ENCODE data around the gene SENP6. TPM values are rescaled to one million over a fixed set of nuclear protein-coding genes. Genes with fewer than 3 reads are reported as not detected.
"Not testable (repeated sequence)": the region's sequence is repeated elsewhere in the genome, so short reads cannot be mapped to it uniquely, and the experiment has no call there.

SENP6 gene
- total and polyA plus RNA-seq, 4 donors, result 12.2 to 42.3 (median 26.8) TPM

DNA sequence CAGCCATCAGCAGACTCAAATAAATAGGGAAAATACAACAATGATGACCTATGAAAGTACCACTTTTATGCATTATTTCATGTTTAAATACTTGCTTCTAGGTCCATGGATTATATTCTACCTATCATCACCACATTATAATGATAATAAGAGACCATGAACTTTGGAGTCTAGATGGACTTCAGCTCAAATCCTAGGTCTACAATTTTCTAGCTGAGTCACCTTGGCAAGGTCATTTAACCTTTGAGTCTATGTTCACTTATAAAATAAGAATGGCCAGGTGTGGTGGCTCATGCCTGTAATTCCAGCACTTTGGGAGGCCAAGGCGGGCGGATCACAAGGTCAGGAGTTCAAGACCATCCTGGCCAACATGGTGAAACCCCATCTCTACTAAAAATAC, 5.3 kb upstream of the SENP6 start:
- H3K27ac ChIP-seq (ENCODE audit: low read depth in 1 of 2, low read length in 2 of 2); H3K9ac ChIP-seq (ENCODE audit: low read depth in 1 of 2, low read length in 2 of 2); H3K4me3 ChIP-seq (ENCODE audit: low read depth in 1 of 3, low read length in 3 of 3); DNase-seq (ENCODE audit: low spot score); H3K4me1 ChIP-seq (ENCODE audit: control insufficient read depth in 4 of 4, insufficient read depth in 4 of 4, low read length in 3 of 4); H3K36me3 ChIP-seq (ENCODE audit: control insufficient read depth in 4 of 4, insufficient read depth in 3 of 4, low read depth in 1 of 4, low read length in 3 of 4); H3K9me3 ChIP-seq (ENCODE audit: control insufficient read depth in 4 of 4, low read length in 3 of 4); H3K27me3 ChIP-seq (ENCODE audit: control insufficient read depth in 4 of 4, insufficient read depth in 4 of 4, low read length in 3 of 4): not testable (repeated sequence)
- peak in 1 of 2 donors; percentile 15 for TF ChIP-seq HNF4A (conservative IDR thresholded peaks at IDR 0.05)
- 97% methylated on average over 2 of the region's 2 CpGs for WGBS

DNA sequence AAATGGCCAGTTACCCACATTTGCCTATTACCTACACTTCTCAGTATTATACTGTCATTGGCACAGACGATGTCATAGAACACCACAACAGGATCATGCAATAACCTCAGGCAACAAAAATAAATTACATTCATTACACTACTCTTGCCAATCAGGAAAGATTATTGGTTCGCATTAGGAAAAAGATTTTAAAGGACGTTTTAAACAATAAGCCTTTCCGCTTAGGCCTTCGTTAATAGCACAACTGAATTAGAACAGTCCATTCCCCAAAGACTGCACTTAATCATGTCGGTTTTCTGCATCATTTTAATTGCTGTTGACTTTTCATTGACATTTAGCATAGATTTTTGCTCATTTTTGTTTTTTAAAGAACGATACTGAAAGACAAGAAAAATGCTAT, 912 bp upstream of the SENP6 start:
- Histone ChIP-seq H3K4me3 (ENCODE audit: low read depth in 1 of 3, low read length in 3 of 3) (no peak overlapping the region), H3K27ac (ENCODE audit: low read depth in 1 of 2, low read length in 2 of 2) (peak overlapping the region in 1 of 2 donors; percentile 16), H3K27me3 (ENCODE audit: control insufficient read depth in 4 of 4, insufficient read depth in 4 of 4, low read length in 3 of 4) (no peaks in the 10 kb centered on the region), H3K36me3 (ENCODE audit: control insufficient read depth in 4 of 4, insufficient read depth in 3 of 4, low read depth in 1 of 4, low read length in 3 of 4) (no peaks in the 10 kb centered on the region), H3K4me1 (ENCODE audit: control insufficient read depth in 4 of 4, insufficient read depth in 4 of 4, low read length in 3 of 4) (peaks cover 0 to 21% (median 5%) of the 10 kb centered on the region in 4 donors), H3K9ac (ENCODE audit: low read depth in 1 of 2, low read length in 2 of 2) (peak overlapping the region; percentile 84 to 98), H3K9me3 (ENCODE audit: control insufficient read depth in 4 of 4, low read length in 3 of 4) (no peaks in the 10 kb centered on the region)
- WGBS, result 79% methylated on average over 7 of the region's 7 CpGs
- no peak for DNase-seq (ENCODE audit: low spot score)
- TF ChIP-seq, protein P1, sequence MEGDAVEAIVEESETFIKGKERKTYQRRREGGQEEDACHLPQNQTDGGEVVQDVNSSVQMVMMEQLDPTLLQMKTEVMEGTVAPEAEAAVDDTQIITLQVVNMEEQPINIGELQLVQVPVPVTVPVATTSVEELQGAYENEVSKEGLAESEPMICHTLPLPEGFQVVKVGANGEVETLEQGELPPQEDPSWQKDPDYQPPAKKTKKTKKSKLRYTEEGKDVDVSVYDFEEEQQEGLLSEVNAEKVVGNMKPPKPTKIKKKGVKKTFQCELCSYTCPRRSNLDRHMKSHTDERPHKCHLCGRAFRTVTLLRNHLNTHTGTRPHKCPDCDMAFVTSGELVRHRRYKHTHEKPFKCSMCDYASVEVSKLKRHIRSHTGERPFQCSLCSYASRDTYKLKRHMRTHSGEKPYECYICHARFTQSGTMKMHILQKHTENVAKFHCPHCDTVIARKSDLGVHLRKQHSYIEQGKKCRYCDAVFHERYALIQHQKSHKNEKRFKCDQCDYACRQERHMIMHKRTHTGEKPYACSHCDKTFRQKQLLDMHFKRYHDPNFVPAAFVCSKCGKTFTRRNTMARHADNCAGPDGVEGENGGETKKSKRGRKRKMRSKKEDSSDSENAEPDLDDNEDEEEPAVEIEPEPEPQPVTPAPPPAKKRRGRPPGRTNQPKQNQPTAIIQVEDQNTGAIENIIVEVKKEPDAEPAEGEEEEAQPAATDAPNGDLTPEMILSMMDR (IDR thresholded peaks at IDR 0.05; ENCODE audit: low read depth, low read length, missing input control), result no peak
- TF ChIP-seq NR2F2 (IDR thresholded peaks at IDR 0.05) (no peak), YY1 (IDR thresholded peaks at IDR 0.05) (no peak), RAD21 (IDR thresholded peaks at IDR 0.05) (no peak), HNF4G (IDR thresholded peaks at IDR 0.05) (no peak), EGR1 (IDR thresholded peaks at IDR 0.05; ENCODE audit: low read depth in 2 of 2) (no peak), GABPA (IDR thresholded peaks at IDR 0.05 in 1 of 2, conservative IDR thresholded peaks at IDR 0.05 in 1 of 2) (no peak)
- TF ChIP-seq, protein P2, sequence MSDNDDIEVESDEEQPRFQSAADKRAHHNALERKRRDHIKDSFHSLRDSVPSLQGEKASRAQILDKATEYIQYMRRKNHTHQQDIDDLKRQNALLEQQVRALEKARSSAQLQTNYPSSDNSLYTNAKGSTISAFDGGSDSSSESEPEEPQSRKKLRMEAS (IDR thresholded peaks at IDR 0.05), result no peak
- TF ChIP-seq, protein P3, sequence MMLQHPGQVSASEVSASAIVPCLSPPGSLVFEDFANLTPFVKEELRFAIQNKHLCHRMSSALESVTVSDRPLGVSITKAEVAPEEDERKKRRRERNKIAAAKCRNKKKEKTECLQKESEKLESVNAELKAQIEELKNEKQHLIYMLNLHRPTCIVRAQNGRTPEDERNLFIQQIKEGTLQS (IDR thresholded peaks at IDR 0.05), result no peak
- TF ChIP-seq, protein P4, sequence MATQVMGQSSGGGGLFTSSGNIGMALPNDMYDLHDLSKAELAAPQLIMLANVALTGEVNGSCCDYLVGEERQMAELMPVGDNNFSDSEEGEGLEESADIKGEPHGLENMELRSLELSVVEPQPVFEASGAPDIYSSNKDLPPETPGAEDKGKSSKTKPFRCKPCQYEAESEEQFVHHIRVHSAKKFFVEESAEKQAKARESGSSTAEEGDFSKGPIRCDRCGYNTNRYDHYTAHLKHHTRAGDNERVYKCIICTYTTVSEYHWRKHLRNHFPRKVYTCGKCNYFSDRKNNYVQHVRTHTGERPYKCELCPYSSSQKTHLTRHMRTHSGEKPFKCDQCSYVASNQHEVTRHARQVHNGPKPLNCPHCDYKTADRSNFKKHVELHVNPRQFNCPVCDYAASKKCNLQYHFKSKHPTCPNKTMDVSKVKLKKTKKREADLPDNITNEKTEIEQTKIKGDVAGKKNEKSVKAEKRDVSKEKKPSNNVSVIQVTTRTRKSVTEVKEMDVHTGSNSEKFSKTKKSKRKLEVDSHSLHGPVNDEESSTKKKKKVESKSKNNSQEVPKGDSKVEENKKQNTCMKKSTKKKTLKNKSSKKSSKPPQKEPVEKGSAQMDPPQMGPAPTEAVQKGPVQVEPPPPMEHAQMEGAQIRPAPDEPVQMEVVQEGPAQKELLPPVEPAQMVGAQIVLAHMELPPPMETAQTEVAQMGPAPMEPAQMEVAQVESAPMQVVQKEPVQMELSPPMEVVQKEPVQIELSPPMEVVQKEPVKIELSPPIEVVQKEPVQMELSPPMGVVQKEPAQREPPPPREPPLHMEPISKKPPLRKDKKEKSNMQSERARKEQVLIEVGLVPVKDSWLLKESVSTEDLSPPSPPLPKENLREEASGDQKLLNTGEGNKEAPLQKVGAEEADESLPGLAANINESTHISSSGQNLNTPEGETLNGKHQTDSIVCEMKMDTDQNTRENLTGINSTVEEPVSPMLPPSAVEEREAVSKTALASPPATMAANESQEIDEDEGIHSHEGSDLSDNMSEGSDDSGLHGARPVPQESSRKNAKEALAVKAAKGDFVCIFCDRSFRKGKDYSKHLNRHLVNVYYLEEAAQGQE (IDR thresholded peaks at IDR 0.05), result no peak

All from liver (tissue), 9 donors.